B cell (primary cell): ENCODE results near the gene CDK5R2. TPM values are rescaled to one million over a fixed set of nuclear protein-coding genes. Genes with fewer than 3 reads are reported as not detected.

Source experiments
- ATAC-seq: fragments of 200-7000 bp; cut with Tn5 transposase; one replicate; pipeline ENCODE4 v1.10.0; 2021; ENCODE audit warnings: low read depth, mild to moderate bottlenecking, moderate number of reproducible peaks, moderate library complexity
- CTCF ChIA-PET: fragments of 350-600 bp; sonication (Branson Sonifier 250); formaldehyde crosslinking; loops from one replicate; lab custom pipeline; 2021; ENCODE audit warnings: antibody characterized with exemption, inconsistent platforms; lab: Charles Lee
- POLR2A ChIA-PET: fragments of 350-600 bp; sonication (Branson Sonifier 250); formaldehyde crosslinking; loops from one replicate; lab custom pipeline; 2021; ENCODE audit warnings: antibody characterized with exemption; lab: Charles Lee
- DNase-seq: peaks from one replicate; pipeline ENCODE4 v3.0.0; 2013
- H2AFZ ChIP-seq: 2 replicates; pipeline ENCODE4 v1.6.1; 2012; ENCODE audit warnings: mild to moderate bottlenecking, low read depth, low read length; ENCODE audit not compliant: insufficient read depth, poor library complexity, severe bottlenecking
- H3K27ac ChIP-seq, 2 donors: 1 replicate in 1 of 2; 2 replicates in 1 of 2; pipeline ENCODE4 v1.5.1; 2012 to 2013; ENCODE audit warnings: low read length in 2 of 2, mild to moderate bottlenecking in 2 of 2, moderate library complexity in 1 of 2
- H3K27me3 ChIP-seq, 4 experiments: fragments of 200-600 bp in 1 of 4; sonication (generic) in 1 of 4; replicated peaks in 1 of 4; 1 replicate in 2 of 4; 2 replicates in 2 of 4; pipeline versions ENCODE4 v1.6.1 to v1.7.0; 2013 to 2016; ENCODE audit warnings: low read length in 3 of 4, mild to moderate bottlenecking in 2 of 4, mixed read lengths in 1 of 4, moderate library complexity in 1 of 4; ENCODE audit not compliant: insufficient read depth in 4 of 4, control insufficient read depth in 3 of 4; ENCODE audit errors: control extremely low read depth in 1 of 4
- H3K36me3 ChIP-seq, 2 experiments: replicated peaks in 1 of 2; 1 replicate in 1 of 2; 2 replicates in 1 of 2; pipeline versions ENCODE4 v1.6.1 to v1.7.1; 2013; ENCODE audit warnings: low read length in 1 of 2; ENCODE audit not compliant: insufficient read depth in 2 of 2, control insufficient read depth in 1 of 2; ENCODE audit errors: control extremely low read depth in 1 of 2, extremely low read depth in 1 of 2
- H3K4me1 ChIP-seq, 2 donors: fragments of 200-600 bp in 1 of 2; sonication (generic) in 1 of 2; 1 replicate in 1 of 2; 2 replicates in 1 of 2; pipeline versions ENCODE4 v1.5.1 to v1.6.1; 2013 to 2017; ENCODE audit warnings: low read length in 2 of 2; ENCODE audit not compliant: control insufficient read depth in 2 of 2, insufficient read depth in 2 of 2
- H3K4me2 ChIP-seq: replicated peaks from 2 replicates; pipeline ENCODE3; 2012; ENCODE audit warnings: mild to moderate bottlenecking, low read depth, low read length; ENCODE audit not compliant: poor library complexity, severe bottlenecking
- H3K4me3 ChIP-seq, 5 experiments: fragments of 200-600 bp in 1 of 5; sonication (generic) in 1 of 5; 1 replicate in 3 of 5; 2 replicates in 2 of 5; pipeline versions ENCODE4 v1.5.1 to v1.7.0; 2011 to 2016; ENCODE audit warnings: low read length in 4 of 5, mild to moderate bottlenecking in 4 of 5, low read depth in 2 of 5, control low read depth in 1 of 5, moderate library complexity in 1 of 5; ENCODE audit not compliant: insufficient read depth in 1 of 5; ENCODE audit errors: control extremely low read depth in 1 of 5, extremely low read depth in 1 of 5
- H3K79me2 ChIP-seq: fragments of 200-600 bp; sonication (generic); one replicate; pipeline ENCODE4 v1.6.0; 2016; ENCODE audit warnings: low read length; ENCODE audit not compliant: control insufficient read depth, insufficient read depth
- H3K9ac ChIP-seq: fragments of 200-600 bp; sonication (generic); 2 replicates; pipeline ENCODE4 v1.6.1; 2017; ENCODE audit warnings: mild to moderate bottlenecking, low read length, moderate library complexity
- H3K9me3 ChIP-seq, 3 donors: one replicate each; pipeline versions ENCODE4 v1.6.1 to v1.7.1; 2013; ENCODE audit warnings: low read length in 2 of 3; ENCODE audit not compliant: control insufficient read depth in 2 of 3, insufficient read depth in 1 of 3; ENCODE audit errors: control extremely low read depth in 1 of 3
- H4K20me1 ChIP-seq: 2 replicates; pipeline ENCODE4 v1.6.0; 2012; ENCODE audit warnings: mild to moderate bottlenecking, low read length; ENCODE audit not compliant: insufficient read depth, control insufficient read depth, poor library complexity, severe bottlenecking
- H3K27ac Mint-ChIP-seq: one replicate; pipeline ENCODE4 v1.8.0; 2021; ENCODE audit warnings: mixed read lengths
- H3K27me3 Mint-ChIP-seq: one replicate; pipeline ENCODE4 v1.8.0; 2021; ENCODE audit warnings: mixed read lengths
- H3K4me1 Mint-ChIP-seq: one replicate; pipeline ENCODE4 v1.8.0; 2021; ENCODE audit warnings: mixed read lengths
- H3K4me3 Mint-ChIP-seq: one replicate; pipeline ENCODE4 v1.8.0; 2021; ENCODE audit warnings: mixed read lengths
- H3K9me3 Mint-ChIP-seq: one replicate; pipeline ENCODE4 v1.8.0; 2022; ENCODE audit warnings: mixed read lengths; ENCODE audit not compliant: insufficient read depth
- CTCF ChIP-seq: fragments of 200-600 bp; IDR thresholded peaks from one replicate; pipeline ENCODE4 v1.8.0; 2022; ENCODE audit warnings: antibody characterized with exemption, mild to moderate bottlenecking
- EZH2 ChIP-seq: IDR thresholded peaks from 2 replicates; pipeline ENCODE4 v1.6.1; 2012; ENCODE audit warnings: borderline replicate concordance, low read depth, mild to moderate bottlenecking, moderate library complexity, low read length; ENCODE audit not compliant: insufficient read depth, poor library complexity, severe bottlenecking
- WGBS: methylation state at CpG from one replicate; pipeline ENCODE4 v1.1.5; 2013; ENCODE audit warnings: missing lambda C conversion rate; ENCODE audit not compliant: insufficient coverage; 5-methylcytosine and 5-hydroxymethylcytosine counted together
- intact Hi-C: fragments of 100-400 bp; cut with micrococcal nuclease; formaldehyde crosslinking; loops from one replicate; pipeline ENCODE4 v1.10.0; 2022
- polyA plus RNA-seq: library from polyadenylated mRNA; depleted of rRNA; stranded (reverse); fragments of >200 nt; gene quantifications from 2 replicates; pipeline ENCODE4 v1.2.3, GENCODE V29; 2012
- total RNA-seq, 2 donors: library from RNA; stranded (reverse); fragments of 120-200 nt in 1 of 2; gene quantifications; 1 replicate in 1 of 2; 2 replicates in 1 of 2; pipeline versions ENCODE4 v1.2.3 to v1.2.4, GENCODE V29; 2013 to 2022

The CDK5R2 gene
- total and polyA plus RNA-seq, 2 donors (not counting 1 experiment from before 2014, with no cell fraction given), result not detected

- Mint-ChIP-seq H3K4me3 (no peak overlapping the region), H3K27ac (no peak overlapping the region), H3K9me3 (no peaks in the 10 kb centered on the region), H3K27me3 (peaks cover 54% of the 10 kb centered on the region), H3K4me1 (no peaks in the 10 kb centered on the region)
- no peaks in the 10 kb centered on the region for H3K36me3 ChIP-seq
- H3K9me3 ChIP-seq, result no peaks in the 10 kb centered on the region
- H3K4me2 ChIP-seq, result no peak overlapping the region
- intact Hi-C loops, result no loop called here
- DNase-seq, result no peak
- H4K20me1 ChIP-seq, result no peaks in the 10 kb centered on the region
- no peaks in the 10 kb centered on the region for H3K4me1 ChIP-seq
- ChIA-PET CTCF (interaction anchor here (0.7 kb wide), 1 partner anchor 84 kb away, joined by 3 read pairs; no protein-coding TSS in a partner anchor), POLR2A (no interaction called here)
- no peak overlapping the region for H3K27ac ChIP-seq
- H2AFZ ChIP-seq, result no peak overlapping the region
- no peak overlapping the region for H3K9ac ChIP-seq
- no peak for ATAC-seq
- TF ChIP-seq CTCF, result no peak
- no peak for TF ChIP-seq EZH2
- H3K27me3 ChIP-seq, result peaks cover 0 to 31% (median 15%) of the 10 kb centered on the region in 4 experiments
- WGBS, result 70% methylated on average over 1 of the region's 1 CpG
- H3K4me3 ChIP-seq, result no peak overlapping the region
- H3K79me2 ChIP-seq, result no peaks in the 10 kb centered on the region
Measured at GRCh38 chr2:218944759-218945404, 14.6 kb upstream of the CDK5R2 start.

- Histone ChIP-seq H3K79me2 (no peaks in the 10 kb centered on the region), H3K4me3 (no peak overlapping the region), H3K9me3 (no peaks in the 10 kb centered on the region), H3K4me2 (no peak overlapping the region), H2AFZ (no peak overlapping the region), H4K20me1 (no peaks in the 10 kb centered on the region), H3K27ac (no peak overlapping the region), H3K4me1 (no peaks in the 10 kb centered on the region), H3K36me3 (no peaks in the 10 kb centered on the region), H3K9ac (no peak overlapping the region), H3K27me3 (peaks cover 0 to 31% (median 13%) of the 10 kb centered on the region in 4 experiments)
- no peak overlapping the region for H3K27ac Mint-ChIP-seq
- TF ChIP-seq CTCF (no peak), EZH2 (no peak)
- DNase-seq (no peak), ATAC-seq (no peak)
- intact Hi-C loops, result no loop called here
- H3K27me3 Mint-ChIP-seq, result peaks cover 53% of the 10 kb centered on the region
- H3K4me1 Mint-ChIP-seq, result no peaks in the 10 kb centered on the region
- POLR2A ChIA-PET, result no interaction called here
- H3K9me3 Mint-ChIP-seq, result no peaks in the 10 kb centered on the region
- CTCF ChIA-PET, result no interaction called here
- no peak overlapping the region for H3K4me3 Mint-ChIP-seq
- no CpG with 5 or more reads among the region's 1 CpG for WGBS
Measured at GRCh38 chr2:218946621-218947020, 12.8 kb upstream of the CDK5R2 start.
